Measurements from ENCODE around the gene MEIKIN. TPM values are rescaled to one million over a fixed set of nuclear protein-coding genes. Genes with fewer than 3 reads are reported as not detected.

Gene MEIKIN
- not detected for polyA plus RNA-seq (ENCODE audit: insufficient read length)

GRCh38 chr5:131945551-131946168 is at the start of gene MEIKIN:
Gene MEIKIN, minus strand, starts transcription at chr5:131945663. Its CDS starts 158 bp downstream, at chr5:131945505.
- DNase-seq (ENCODE audit: low read depth) = no peak

GRCh38 chr5:131994533-131995226 is 49.2 kb upstream of the MEIKIN start:
- DNase-seq (ENCODE audit: low read depth) = no peak

GRCh38 chr5:131994090-131994489 is 48.6 kb upstream of the MEIKIN start:
- no peak for DNase-seq (ENCODE audit: low read depth)

- no peak for DNase-seq (ENCODE audit: low read depth)
Measured at GRCh38 chr5:131993676-131994075, 48.2 kb upstream of the MEIKIN start.

- no peak for DNase-seq (ENCODE audit: low read depth)
Measured at GRCh38 chr5:131992370-131992769, 46.9 kb upstream of the MEIKIN start.

GRCh38 chr5:131991593-131992324 is 46.3 kb upstream of the MEIKIN start:
- no peak for DNase-seq (ENCODE audit: low read depth)

- DNase-seq (ENCODE audit: low read depth) = no peak
Measured at GRCh38 chr5:131990716-131991115, 45.3 kb upstream of the MEIKIN start.

GRCh38 chr5:131988601-131989000 is 43.1 kb upstream of the MEIKIN start:
- DNase-seq (ENCODE audit: low read depth) = no peak

GRCh38 chr5:131987251-131987650 is 41.8 kb upstream of the MEIKIN start:
- no peak for DNase-seq (ENCODE audit: low read depth)

- no peak for DNase-seq (ENCODE audit: low read depth)
Measured at GRCh38 chr5:131986161-131986912, 40.9 kb upstream of the MEIKIN start.

- DNase-seq (ENCODE audit: low read depth) = no peak
Measured at GRCh38 chr5:131984956-131985665, 39.6 kb upstream of the MEIKIN start.

GRCh38 chr5:131983244-131983771 is 37.8 kb upstream of the MEIKIN start:
- DNase-seq (ENCODE audit: low read depth) = no peak

GRCh38 chr5:131981516-131981915 is 36.1 kb upstream of the MEIKIN start:
- DNase-seq (ENCODE audit: low read depth) = no peak

GRCh38 chr5:131980696-131981095 is 35.2 kb upstream of the MEIKIN start:
- DNase-seq (ENCODE audit: low read depth) = no peak

- no peak for DNase-seq (ENCODE audit: low read depth)
Measured at GRCh38 chr5:131979816-131980215, 34.4 kb upstream of the MEIKIN start.

- no peak for DNase-seq (ENCODE audit: low read depth)
Measured at GRCh38 chr5:131977212-131977604, 31.7 kb upstream of the MEIKIN start.

GRCh38 chr5:131976414-131977211 is 31.1 kb upstream of the MEIKIN start:
- no peak for DNase-seq (ENCODE audit: low read depth)

GRCh38 chr5:131974956-131975726 is 29.7 kb upstream of the MEIKIN start:
- DNase-seq (ENCODE audit: low read depth) = no peak

- DNase-seq (ENCODE audit: low read depth) = no peak
Measured at GRCh38 chr5:131974622-131974955, 29.1 kb upstream of the MEIKIN start.

- no peak for DNase-seq (ENCODE audit: low read depth)
Measured at GRCh38 chr5:131974016-131974415, 28.6 kb upstream of the MEIKIN start.

Measured in forelimb muscle (tissue), 1 donor.